Liver (tissue), 3 donors: Measurements from ENCODE around the gene NFKB1.

Experiments used
- GABPA ChIP-seq, 2 donors: IDR thresholded peaks in 1 of 2; conservative IDR thresholded peaks in 1 of 2; 2 replicates each; pipeline ENCODE4 v1.6.1; 2016; ENCODE audit warnings: antibody characterized with exemption in 2 of 2, mild to moderate bottlenecking in 1 of 2, moderate library complexity in 1 of 2
- YY1 ChIP-seq: IDR thresholded peaks from 2 replicates; pipeline ENCODE4 v1.6.1; 2016; ENCODE audit warnings: antibody characterized with exemption, mild to moderate bottlenecking
- TF ChIP-seq, protein P1 (sequence below): fragments of 150-350 bp; IDR thresholded peaks from 2 replicates; pipeline ENCODE4 v1.5.1; 2017; ENCODE audit warnings: improper control_type of control experiment, low read depth, low read length; ENCODE audit not compliant: missing input control
- donor health status: healthy.
- donor health status: healthy.

- TF ChIP-seq, protein P1, sequence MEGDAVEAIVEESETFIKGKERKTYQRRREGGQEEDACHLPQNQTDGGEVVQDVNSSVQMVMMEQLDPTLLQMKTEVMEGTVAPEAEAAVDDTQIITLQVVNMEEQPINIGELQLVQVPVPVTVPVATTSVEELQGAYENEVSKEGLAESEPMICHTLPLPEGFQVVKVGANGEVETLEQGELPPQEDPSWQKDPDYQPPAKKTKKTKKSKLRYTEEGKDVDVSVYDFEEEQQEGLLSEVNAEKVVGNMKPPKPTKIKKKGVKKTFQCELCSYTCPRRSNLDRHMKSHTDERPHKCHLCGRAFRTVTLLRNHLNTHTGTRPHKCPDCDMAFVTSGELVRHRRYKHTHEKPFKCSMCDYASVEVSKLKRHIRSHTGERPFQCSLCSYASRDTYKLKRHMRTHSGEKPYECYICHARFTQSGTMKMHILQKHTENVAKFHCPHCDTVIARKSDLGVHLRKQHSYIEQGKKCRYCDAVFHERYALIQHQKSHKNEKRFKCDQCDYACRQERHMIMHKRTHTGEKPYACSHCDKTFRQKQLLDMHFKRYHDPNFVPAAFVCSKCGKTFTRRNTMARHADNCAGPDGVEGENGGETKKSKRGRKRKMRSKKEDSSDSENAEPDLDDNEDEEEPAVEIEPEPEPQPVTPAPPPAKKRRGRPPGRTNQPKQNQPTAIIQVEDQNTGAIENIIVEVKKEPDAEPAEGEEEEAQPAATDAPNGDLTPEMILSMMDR = no peak
- TF ChIP-seq GABPA (IDR thresholded peaks at IDR 0.05 in 1 of 2, conservative IDR thresholded peaks at IDR 0.05 in 1 of 2) = no peak
- TF ChIP-seq YY1 = no peak
Measured at GRCh38 chr4:102574317-102574716, 73.2 kb downstream of the NFKB1 start.
